HFFc6 (cell line): ENCODE results near the gene FGD1. TPM values are rescaled to one million over a fixed set of nuclear protein-coding genes. Genes with fewer than 3 reads are reported as not detected.

Experiments used
- DNase-seq: peaks from one replicate; pipeline ENCODE4 v3.0.0-alpha.2; 2018
- H3K27ac Mint-ChIP-seq: 2 replicates; pipeline ENCODE4 v1.8.0; 2020; ENCODE audit warnings: mild to moderate bottlenecking, mixed read lengths
- H3K27me3 Mint-ChIP-seq: 2 replicates; pipeline ENCODE4 v1.8.0; 2021; ENCODE audit warnings: mild to moderate bottlenecking, moderate library complexity, mixed read lengths; ENCODE audit not compliant: insufficient read depth
- H3K36me3 Mint-ChIP-seq: 2 replicates; pipeline ENCODE4 v1.8.0; 2021; ENCODE audit warnings: low read depth, mixed read lengths
- H3K4me1 Mint-ChIP-seq: 2 replicates; pipeline ENCODE4 v1.8.0; 2020; ENCODE audit warnings: low read depth, mixed read lengths
- H3K4me3 Mint-ChIP-seq: 2 replicates; pipeline ENCODE4 v1.8.0; 2020; ENCODE audit warnings: mild to moderate bottlenecking, moderate library complexity, mixed read lengths
- H3K9me3 Mint-ChIP-seq: 2 replicates; pipeline ENCODE4 v1.8.0; 2020; ENCODE audit warnings: mild to moderate bottlenecking, mixed read lengths
- CTCF ChIP-seq: fragments of 200-600 bp; sonication (generic); IDR thresholded peaks from 2 replicates; pipeline ENCODE4 v1.5.0; 2021; ENCODE audit warnings: antibody characterized with exemption, mild to moderate bottlenecking
- total RNA-seq, 6 experiments: library from RNA; stranded (reverse); fragmentation: NEBNext Ultra II Directional; extraction: Animal tissue kit (Norgen Biotek cat#: 25700); gene quantifications; 2 replicates in 1 of 6; 3 replicates in 5 of 6; pipeline ENCODE4 v1.2.3, GENCODE V29; 2021

Gene FGD1
- total RNA-seq, 6 experiments from 2014 or later: 16.2 to 19.8 (median 17.9) TPM

GRCh38 chrX:54411732-54412131, 84.3 kb downstream of the FGD1 start:
- TF ChIP-seq CTCF: no peak

GRCh38 chrX:54407266-54407665, 88.8 kb downstream of the FGD1 start:
- TF ChIP-seq CTCF: no peak
- no peak for DNase-seq
- no peak overlapping the region for H3K27ac Mint-ChIP-seq
- H3K9me3 Mint-ChIP-seq: no peaks in the 10 kb centered on the region
- no peak overlapping the region for H3K4me3 Mint-ChIP-seq
- peaks cover 7% of the 10 kb centered on the region for H3K27me3 Mint-ChIP-seq
- H3K4me1 Mint-ChIP-seq: no peaks in the 10 kb centered on the region
- H3K36me3 Mint-ChIP-seq: no peaks in the 10 kb centered on the region

More at GRCh38 chrX:54411732-54412131, 84.3 kb downstream of the FGD1 start:
- no peak overlapping the region for H3K27ac Mint-ChIP-seq
- no peaks in the 10 kb centered on the region for H3K36me3 Mint-ChIP-seq
- no peak overlapping the region for H3K4me3 Mint-ChIP-seq
- no peaks in the 10 kb centered on the region for H3K4me1 Mint-ChIP-seq
- peaks cover 1% of the 10 kb centered on the region for H3K27me3 Mint-ChIP-seq
- DNase-seq: no peak
- H3K9me3 Mint-ChIP-seq: no peaks in the 10 kb centered on the region

GRCh38 chrX:54397113-54397512, 98.9 kb downstream of the FGD1 start:
- H3K9me3 Mint-ChIP-seq: no peaks in the 10 kb centered on the region
- no peaks in the 10 kb centered on the region for H3K36me3 Mint-ChIP-seq
- no peak for DNase-seq

More at GRCh38 chrX:54397113-54397512, 98.9 kb downstream of the FGD1 start:
- H3K4me1 Mint-ChIP-seq: no peaks in the 10 kb centered on the region
- H3K27me3 Mint-ChIP-seq: peaks cover 1% of the 10 kb centered on the region
- no peak overlapping the region for H3K4me3 Mint-ChIP-seq
- no peak overlapping the region for H3K27ac Mint-ChIP-seq
- no peak for TF ChIP-seq CTCF

Other genes with a start within 250 kb of the FGD1 start
- not detected for gene WNK3, start 138.2 kb downstream of the FGD1 start, total RNA-seq
- gene TSR2, start 55.8 kb downstream of the FGD1 start, total RNA-seq: 10 to 100 TPM; 31.0 to 35.0 (median 33.3) TPM
- gene GNL3L, start 34.0 kb upstream of the FGD1 start, total RNA-seq: 10 to 100 TPM; 42.4 to 49.2 (median 44.4) TPM